NT2/D1 (cell line): Measurements from ENCODE around the gene DNTTIP2.
"Not testable (repeated sequence)": the region's sequence is repeated elsewhere in the genome, so short reads cannot be mapped to it uniquely, and the experiment has no call there.

Source experiments
- DNase-seq: peaks from one replicate; pipeline ENCODE4 v3.0.0-alpha.2; 2011; ENCODE audit warnings: low read depth, low spot score
- H3K27me3 ChIP-seq: 2 replicates; pipeline ENCODE4 v1.6.0; 2011; ENCODE audit warnings: mild to moderate bottlenecking; ENCODE audit not compliant: insufficient read length, insufficient read depth
- H3K36me3 ChIP-seq: 2 replicates; pipeline ENCODE4 v1.6.1; 2011; ENCODE audit warnings: mild to moderate bottlenecking, low read length, mixed read lengths; ENCODE audit not compliant: insufficient read depth, insufficient read length
- H3K4me1 ChIP-seq: 2 replicates; pipeline ENCODE4 v1.5.1; 2011; ENCODE audit not compliant: insufficient read depth, insufficient read length
- H3K4me3 ChIP-seq: 2 replicates; pipeline ENCODE4 v1.5.1; 2011; ENCODE audit warnings: low read depth; ENCODE audit not compliant: insufficient read length
- H3K9ac ChIP-seq: 2 replicates; pipeline ENCODE4 v1.6.0; 2011; ENCODE audit warnings: low read depth; ENCODE audit not compliant: insufficient read length
- H3K9me3 ChIP-seq: 2 replicates; pipeline ENCODE4 v1.5.1; 2011; ENCODE audit warnings: mild to moderate bottlenecking, low read length; ENCODE audit not compliant: insufficient read depth
- SUZ12 ChIP-seq: IDR thresholded peaks from 2 replicates; pipeline ENCODE4 v1.6.1; 2011; ENCODE audit not compliant: insufficient read length, insufficient read depth; ENCODE audit errors: extremely low read depth
- YY1 ChIP-seq: IDR thresholded peaks from 2 replicates; pipeline ENCODE4 v1.6.1; 2011; ENCODE audit not compliant: insufficient read length, insufficient read depth
- ZNF274 ChIP-seq: IDR thresholded peaks from 2 replicates; pipeline ENCODE4 v1.6.1; 2011; ENCODE audit warnings: mild to moderate bottlenecking, low read depth, low read length

The DNTTIP2 gene

GRCh38 chr1:93878889-93879586 lies at the start of gene DNTTIP2:
TSS of gene DNTTIP2 (minus strand) at chr1:93879206. CDS start at chr1:93879148, 58 bp downstream.
- Histone ChIP-seq H3K27me3 (no peaks in the 10 kb centered on the region), H3K4me1 (no peaks in the 10 kb centered on the region), H3K9ac (peak within 1 kb of the TSS; percentile 96), H3K9me3 (no peaks in the 10 kb centered on the region), H3K36me3 (peaks cover 38% of the 10 kb centered on the region), H3K4me3 (peak within 1 kb of the TSS; percentile 97)
- peak; percentile 94 for DNase-seq
- no peak for TF ChIP-seq ZNF274
- no peak for TF ChIP-seq SUZ12
- TF ChIP-seq YY1 = peak; percentile 33

GRCh38 chr1:93925206-93925605 lies 46.2 kb upstream of the DNTTIP2 start:
- H3K4me1 ChIP-seq = no peaks in the 10 kb centered on the region
- no peak overlapping the region for H3K4me3 ChIP-seq
- no peaks in the 10 kb centered on the region for H3K27me3 ChIP-seq
- no peak for DNase-seq
- TF ChIP-seq SUZ12 = no peak
- H3K9ac ChIP-seq = no peak overlapping the region
- no peaks in the 10 kb centered on the region for H3K9me3 ChIP-seq
- H3K36me3 ChIP-seq = no peaks in the 10 kb centered on the region

GRCh38 chr1:93919780-93920179 lies 40.8 kb upstream of the DNTTIP2 start:
- H3K9me3 ChIP-seq = peaks cover 18% of the 10 kb centered on the region
- no peak for TF ChIP-seq ZNF274
- TF ChIP-seq SUZ12 = no peak
- TF ChIP-seq YY1 = no peak

GRCh38 chr1:93917302-93917701 lies 38.3 kb upstream of the DNTTIP2 start:
- no peaks in the 10 kb centered on the region for H3K27me3 ChIP-seq
- H3K9ac ChIP-seq = no peak overlapping the region
- H3K9me3 ChIP-seq = peaks cover 18% of the 10 kb centered on the region
- DNase-seq = no peak
- H3K4me1 ChIP-seq = no peaks in the 10 kb centered on the region
- no peak overlapping the region for H3K4me3 ChIP-seq
- no peaks in the 10 kb centered on the region for H3K36me3 ChIP-seq
- TF ChIP-seq ZNF274 (no peak), YY1 (no peak), SUZ12 (no peak)

More at GRCh38 chr1:93919780-93920179, 40.8 kb upstream of the DNTTIP2 start:
- Histone ChIP-seq H3K27me3 (no peaks in the 10 kb centered on the region), H3K9ac (no peak overlapping the region), H3K36me3 (no peaks in the 10 kb centered on the region), H3K4me1 (no peaks in the 10 kb centered on the region), H3K4me3 (no peak overlapping the region)
- no peak for DNase-seq

GRCh38 chr1:93910880-93911279 lies 31.9 kb upstream of the DNTTIP2 start:
- H3K27me3 ChIP-seq = peaks cover 14% of the 10 kb centered on the region

GRCh38 chr1:93910305-93910704 lies 31.3 kb upstream of the DNTTIP2 start:
- Histone ChIP-seq H3K9me3 (no peaks in the 10 kb centered on the region), H3K9ac (no peak overlapping the region), H3K36me3 (peaks cover 3% of the 10 kb centered on the region), H3K4me3 (no peak overlapping the region), H3K27me3 (peaks cover 14% of the 10 kb centered on the region), H3K4me1 (peaks cover 2% of the 10 kb centered on the region)
- TF ChIP-seq YY1 (no peak), ZNF274 (no peak), SUZ12 (no peak)
- DNase-seq = no peak

More at GRCh38 chr1:93910880-93911279, 31.9 kb upstream of the DNTTIP2 start:
- not testable (repeated sequence) for H3K4me3 ChIP-seq, H3K9me3 ChIP-seq, H3K4me1 ChIP-seq, H3K36me3 ChIP-seq, DNase-seq, H3K9ac ChIP-seq

- H3K27me3 ChIP-seq = peaks cover 14% of the 10 kb centered on the region
- peaks cover 2% of the 10 kb centered on the region for H3K4me1 ChIP-seq
- H3K36me3 ChIP-seq = peaks cover 3% of the 10 kb centered on the region
- H3K9ac ChIP-seq = peak within 1 kb of the TSS; percentile 92
- TF ChIP-seq ZNF274 (no peak), YY1 (no peak), SUZ12 (no peak)
- H3K4me3 ChIP-seq = peak within 1 kb of the TSS; percentile 94
- no peaks in the 10 kb centered on the region for H3K9me3 ChIP-seq
- peak; percentile 89 for DNase-seq
Observed at GRCh38 chr1:93909146-93910050, 30.4 kb upstream of the DNTTIP2 start, which contains the start of gene GCLM. TSS of gene GCLM (minus strand) at chr1:93909430. CDS start at chr1:93909163, 267 bp downstream.
